NK-92 treated with Interleukin-12 subunit alpha and Interleukin-12 subunit beta, amount 100 ng/mL, for 24 hours (cell line): ENCODE data around the gene TOX2.

Experiments
- DNase-seq: peaks from one replicate; lab custom pipeline; 2025; lab: John Stamatoyannopoulos, UW

The TOX2 gene

DNA sequence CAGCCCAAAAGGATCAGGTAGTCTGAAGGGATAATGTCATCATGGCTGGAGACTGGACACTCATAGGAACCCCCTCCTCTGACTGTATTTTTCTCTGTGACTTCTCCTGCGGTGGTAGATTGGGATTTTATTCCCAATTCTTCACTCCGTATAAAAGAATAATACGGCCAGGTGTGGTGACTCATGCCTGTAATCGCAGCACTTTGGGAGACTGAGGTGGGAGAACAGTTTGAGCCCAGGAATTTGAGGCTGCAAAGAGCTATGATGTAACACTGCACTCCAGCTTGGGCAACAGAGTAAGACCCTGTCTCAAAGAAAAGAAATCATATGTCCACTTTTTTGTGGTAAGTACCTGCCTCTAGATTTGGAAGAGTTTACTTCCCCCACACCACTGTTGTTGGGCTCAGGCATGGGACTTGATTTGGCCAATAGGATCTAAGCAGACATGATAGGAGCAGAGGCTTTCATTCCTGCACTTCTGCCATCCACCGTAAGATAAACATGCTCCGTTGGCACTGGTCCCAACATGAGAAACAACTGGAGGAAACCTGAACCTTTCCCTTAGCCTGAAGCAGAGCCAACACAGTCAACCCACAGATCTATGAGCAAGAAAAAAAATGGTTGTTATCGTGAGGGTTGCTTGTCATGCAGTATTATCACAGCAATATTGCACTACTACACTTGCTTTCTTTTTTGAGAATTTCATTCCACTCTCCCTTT lies 190.3 kb downstream of the TOX2 start:
- DNase-seq = no peak

DNA sequence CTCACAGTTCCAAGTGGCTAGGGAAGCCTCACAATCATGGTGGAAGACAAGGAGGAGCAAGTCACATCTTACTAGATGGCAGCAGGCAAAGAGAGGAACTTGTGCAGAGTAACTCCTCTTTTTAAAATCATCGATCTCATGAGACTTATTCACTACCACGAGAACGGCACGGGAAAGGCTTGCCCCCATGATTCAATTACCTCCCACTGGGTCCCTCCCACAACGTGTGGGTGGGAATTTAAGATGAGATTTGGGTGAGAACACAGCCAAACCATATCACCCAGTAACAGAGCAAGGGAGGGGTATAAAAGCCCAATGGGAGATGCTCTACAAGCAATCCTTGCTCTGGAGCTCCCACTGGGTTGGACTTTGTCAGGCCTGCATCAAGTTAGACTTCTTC lies 192.0 kb downstream of the TOX2 start:
- DNase-seq = no peak

DNA sequence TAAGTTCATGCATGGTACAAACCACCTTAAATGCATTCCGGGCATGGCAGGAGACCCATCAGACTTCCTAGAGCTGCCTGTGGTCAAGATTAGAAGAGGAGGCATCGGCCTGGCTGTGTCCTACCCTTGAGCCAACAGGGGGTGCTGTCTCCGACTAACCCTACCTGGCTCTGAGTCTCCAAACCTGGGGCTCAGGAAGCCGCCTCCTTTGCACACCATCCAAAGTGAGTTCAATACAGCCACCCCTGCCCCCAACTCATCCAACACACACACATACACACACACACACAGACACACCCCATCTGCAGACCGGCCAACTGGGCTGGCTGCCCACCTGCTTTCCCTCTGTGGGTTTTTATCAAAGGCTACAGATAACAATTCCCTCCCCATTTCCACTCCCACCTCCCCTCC lies 195.3 kb downstream of the TOX2 start:
- DNase-seq = no peak

DNA sequence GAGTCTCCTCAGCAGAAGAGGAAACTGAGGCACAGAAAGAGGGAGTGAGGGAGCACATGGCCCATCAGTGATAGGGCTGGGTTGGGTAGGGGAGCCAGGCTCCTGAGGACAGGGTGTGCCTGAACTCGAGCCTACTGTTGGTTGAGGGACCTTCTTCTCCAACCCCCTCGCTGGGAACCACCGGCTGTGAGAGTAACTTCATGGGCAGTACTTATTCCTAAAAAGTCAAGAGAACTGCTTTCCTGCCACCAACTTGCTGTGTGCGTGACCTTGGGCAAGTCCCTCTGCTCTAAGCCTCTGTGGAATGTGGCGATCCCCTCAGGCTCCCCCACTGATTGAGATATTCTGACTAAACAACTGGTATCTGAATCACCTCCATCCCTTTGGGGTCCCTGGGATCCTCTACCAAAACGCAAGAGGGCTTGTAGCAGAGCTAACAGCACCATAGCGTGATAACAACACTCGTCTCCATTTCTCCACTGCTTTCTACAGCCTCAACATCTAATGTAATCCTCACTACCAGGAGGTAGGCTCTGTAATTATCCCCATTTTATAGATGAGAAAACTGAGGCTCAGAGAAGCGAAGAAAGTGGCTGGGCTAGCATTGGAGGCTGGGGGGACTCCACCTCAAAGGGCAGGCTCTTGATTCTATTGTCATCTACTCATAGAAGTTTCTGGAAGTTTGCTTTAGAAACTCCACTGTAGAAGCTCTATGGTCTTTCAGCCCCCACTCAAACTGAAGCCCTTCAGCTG lies 196.3 kb downstream of the TOX2 start:
- no peak for DNase-seq

DNA sequence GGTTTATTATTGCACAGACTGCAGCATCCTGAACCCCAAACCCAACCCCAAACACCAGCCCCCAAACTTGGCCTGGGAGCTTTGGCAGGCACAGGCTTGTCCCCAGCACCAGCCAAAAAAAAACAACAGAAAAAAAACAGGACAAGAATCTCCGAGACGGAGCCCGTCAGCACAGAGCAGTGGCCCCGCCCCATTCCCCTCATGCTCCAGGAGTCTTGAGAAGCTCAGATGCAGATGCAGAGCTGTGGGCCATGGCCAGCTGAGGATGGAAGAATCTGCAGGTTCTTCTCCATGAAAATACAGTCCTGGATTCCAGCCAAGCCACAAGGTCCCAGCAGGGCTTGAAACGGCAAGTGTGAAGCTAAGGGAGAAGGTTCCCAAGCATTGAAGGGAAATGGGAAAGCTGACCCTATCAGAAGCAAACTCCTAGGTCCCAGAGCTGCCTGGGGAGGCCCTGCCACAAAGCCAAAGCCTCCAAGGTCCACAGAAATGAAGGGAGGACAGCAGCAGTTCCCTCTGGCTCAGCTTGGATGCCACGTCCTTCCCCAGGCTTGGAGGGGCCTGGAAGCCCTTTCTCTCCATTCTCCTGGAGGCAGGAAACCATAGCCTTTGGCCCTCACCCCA lies 197.2 kb downstream of the TOX2 start:
- DNase-seq = no peak

DNA sequence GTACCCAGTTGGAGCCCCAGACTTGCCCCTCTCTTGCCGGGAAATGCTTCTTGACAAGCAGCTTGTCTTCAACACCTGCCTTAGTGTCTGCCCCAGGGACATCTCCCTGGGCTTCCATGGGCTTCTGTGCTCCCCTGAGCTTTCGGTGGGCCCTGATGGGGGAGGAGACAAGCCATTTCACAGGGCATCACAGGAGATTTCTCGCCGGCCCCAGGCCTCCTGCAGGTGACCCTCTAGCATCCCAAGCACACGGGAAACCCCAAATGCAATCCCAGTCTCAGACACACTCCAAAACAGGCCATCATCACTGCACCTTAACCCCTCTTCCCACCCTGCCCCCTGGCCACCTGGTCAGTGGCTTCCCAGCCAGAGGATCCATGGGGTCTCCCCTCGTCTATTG lies 197.8 kb downstream of the TOX2 start:
- no peak for DNase-seq

DNA sequence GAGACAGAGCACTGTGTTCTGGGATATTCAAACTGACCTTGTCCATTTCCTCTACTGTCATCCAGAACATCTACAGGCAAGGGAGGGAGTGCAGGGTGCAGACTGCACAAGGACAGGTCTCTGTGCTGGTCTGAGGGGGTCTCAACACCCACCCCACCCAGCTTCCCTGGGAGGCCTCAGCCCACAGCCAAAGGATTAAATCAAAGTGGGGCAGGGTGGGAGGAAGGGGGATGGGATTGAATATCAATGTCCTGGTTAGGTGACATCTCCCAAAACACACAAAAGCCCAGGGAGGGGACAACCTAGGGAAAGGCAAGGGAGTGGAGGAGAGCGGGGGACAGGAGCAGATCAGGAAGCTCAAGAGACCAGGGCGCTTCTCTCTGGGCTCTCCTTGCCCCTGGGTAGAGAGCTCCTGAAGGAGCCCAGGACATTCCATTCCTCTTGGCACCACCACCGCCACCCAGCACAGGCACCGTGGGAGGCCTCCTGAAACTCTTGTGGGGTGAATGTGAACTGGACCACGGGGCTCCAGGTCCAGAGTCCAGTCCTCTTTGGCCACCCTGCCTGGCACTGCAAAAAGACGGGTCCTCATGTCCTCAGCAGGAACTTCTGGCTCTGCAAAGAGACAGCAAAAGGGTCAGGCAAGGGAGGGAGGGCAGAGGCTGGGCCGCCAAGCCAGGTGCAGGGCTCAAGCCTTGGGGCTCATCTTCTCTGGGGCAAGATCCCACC lies 198.4 kb downstream of the TOX2 start:
- no peak for DNase-seq

DNA sequence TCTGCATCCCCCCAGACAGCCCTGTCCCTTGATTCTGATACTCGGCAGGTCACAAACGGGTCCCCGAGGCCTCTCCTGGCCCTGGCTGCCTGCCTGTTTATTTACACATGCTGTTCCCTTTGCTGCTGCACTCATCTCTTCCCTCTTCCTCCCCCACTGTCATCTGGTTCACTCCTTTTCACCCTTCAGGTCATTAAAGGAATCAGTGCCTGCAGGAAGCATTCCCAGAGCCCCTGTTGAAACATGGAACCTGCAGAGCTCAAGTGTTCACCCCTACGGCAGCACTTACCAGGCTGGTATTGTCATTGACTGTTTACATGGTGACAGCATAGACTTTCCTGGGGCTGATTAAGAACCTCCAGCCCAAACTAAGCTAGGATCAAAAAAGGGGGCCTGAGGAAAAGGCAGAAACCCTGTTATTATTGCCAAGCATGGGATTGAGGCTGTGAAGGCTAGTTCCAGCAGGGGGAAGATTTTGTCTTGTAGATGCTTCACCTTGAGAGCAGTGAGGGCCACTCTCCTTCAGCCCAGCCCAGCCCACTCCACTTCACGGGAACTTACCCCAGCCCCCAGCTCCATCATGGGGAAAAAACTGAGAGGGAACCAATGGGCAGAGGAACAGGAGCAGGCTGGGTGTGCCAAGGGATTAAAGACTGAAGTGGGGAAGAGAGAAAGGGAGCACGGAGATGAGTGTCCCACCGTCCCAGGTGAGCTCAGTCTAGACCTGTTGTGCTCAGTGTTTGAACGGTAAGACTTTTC lies 199.1 kb downstream of the TOX2 start:
- DNase-seq = no peak

DNA sequence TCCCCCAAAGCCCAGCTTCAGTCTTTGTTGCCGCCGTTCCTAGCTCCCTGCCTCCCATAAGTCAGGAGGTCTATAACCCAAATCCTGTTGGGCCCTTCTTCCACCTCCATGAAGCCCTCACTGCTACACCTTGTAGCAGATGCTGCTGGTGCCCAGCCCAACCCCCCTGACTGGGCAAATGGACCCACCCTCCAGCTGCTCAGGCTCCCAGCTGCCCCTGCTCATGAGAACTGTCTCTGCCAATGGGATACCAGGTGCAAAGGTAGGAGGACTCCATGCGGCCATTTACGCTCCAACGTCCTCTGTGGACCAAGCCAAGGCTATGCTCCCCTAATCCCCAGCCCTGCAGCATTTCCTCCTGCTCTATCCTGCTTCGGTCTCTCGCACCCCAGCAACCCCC lies 200.5 kb downstream of the TOX2 start:
- DNase-seq = no peak

DNA sequence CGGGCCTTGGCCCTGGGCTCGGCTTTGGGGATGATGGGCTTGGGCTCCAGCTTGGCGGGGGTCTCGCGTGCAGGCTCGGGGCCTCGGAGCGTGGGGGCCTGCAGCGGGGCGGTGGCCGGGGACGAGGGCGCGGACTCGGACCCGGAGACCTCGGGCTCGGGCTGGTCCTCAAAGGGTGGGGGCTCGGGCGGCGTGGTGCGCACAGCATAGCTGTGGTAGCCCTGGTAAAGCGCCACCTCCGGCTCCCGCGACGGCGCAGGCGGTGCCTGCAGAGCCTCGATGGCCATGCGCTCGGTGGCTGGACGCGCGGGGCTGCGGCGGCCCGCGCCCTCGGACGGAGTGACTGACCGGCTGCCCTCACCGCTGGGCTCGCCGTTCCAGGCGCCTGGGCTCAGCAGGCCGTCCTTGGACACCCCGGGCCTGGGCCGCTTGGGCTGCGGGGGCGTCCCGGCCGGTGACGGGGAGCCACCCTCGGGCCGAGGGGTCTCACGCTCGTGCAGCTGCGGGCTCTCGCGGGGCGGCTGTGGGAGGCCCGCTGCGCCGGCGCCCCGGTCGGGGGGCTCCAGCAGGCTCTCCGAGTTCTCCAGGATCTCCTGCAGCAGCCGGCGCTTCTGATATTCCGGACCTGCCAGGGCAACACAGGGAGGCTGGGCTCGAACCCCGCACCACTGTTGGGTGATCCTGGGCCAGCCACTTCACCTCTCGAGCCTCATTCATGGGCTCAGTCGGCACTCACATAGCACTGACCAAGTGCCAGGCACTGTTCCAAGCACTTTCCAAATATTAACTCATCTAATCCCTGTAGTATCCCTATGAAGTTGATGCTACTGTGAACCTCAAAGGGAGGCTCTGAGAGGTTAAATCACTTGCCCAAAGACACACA lies 201.4 kb downstream of the TOX2 start:
- DNase-seq = no peak

DNA sequence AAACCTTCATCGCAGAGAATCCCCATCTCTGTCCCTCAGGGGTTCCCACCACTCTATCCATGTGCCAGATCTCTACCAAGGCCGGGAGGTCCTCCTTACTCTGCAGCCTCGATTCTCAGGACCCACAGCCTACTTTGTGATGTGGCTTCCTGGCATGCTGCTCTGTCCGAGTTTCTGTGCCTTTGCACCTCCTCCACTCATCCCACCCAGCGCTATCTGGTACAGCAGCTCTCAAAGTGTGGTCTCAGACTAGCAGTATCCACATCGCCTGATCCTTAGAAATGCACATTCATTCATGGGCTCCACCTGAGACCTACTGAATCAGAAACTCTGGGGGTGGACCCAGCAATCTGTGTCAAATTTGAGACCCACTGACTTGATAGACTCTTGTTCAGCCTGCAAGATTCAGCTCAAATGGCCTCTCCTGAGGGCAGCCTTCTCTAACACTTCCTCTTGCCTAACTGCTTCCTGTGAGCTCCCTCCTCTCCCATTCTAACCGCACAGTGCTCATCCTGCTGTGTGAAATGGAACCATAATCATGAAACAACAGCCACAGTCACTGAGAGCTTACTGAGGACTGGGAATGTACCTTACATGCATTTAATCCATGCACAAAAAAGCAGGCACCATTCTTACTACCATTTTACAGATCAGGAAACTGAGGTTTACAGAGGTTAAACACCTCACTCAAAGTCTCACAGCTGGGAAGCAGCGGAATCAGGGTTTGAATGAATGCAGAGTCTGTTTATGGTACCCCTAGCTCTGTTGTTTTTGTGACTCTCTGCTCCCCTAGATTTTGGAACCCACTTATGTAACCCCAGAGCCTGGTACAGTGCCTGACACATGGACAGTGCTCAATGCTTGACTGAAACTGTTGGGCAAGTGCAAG lies 202.9 kb downstream of the TOX2 start:
- DNase-seq = no peak

DNA sequence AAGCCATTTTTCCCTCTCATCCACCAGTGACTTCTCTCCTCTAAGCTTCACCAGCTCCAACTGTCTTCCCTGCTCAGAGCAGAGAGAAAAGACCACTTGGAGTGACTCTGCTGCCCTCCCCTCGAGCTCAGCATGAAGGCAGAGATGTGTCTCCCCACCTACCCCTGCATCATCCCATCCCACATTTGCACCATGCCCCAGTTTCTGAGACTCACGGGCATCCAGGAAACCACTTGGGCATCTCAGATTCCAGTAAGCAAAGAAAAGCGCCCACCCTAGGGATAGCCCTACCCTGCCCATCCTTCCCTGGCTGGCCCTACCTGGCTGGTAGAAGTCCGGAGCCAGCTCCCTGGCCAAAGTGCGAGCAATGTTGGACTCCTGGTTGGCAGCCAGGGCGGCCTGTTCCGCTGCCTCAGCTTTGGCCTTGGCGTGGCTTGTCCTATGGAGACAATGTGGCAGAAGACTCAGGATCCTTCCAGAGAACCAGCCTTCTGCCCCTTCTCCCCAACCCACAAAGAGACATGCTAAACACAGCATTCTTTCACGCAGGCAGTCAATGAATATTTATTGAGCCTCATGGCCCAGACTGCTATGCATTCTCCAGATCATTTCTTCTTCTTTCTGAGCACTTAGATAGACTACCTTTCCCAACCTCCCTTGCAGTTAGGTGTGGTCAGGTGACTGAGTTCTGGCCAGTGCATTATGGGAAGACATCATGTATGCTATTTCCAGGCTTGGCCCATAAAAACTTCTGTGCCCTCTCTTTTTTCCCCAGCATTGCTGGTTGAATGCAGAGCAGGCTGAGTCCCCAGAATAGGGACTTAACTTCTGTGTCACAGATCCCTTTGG lies 203.8 kb downstream of the TOX2 start:
- DNase-seq = no peak
